HG03196 (cell line): Measurements from ENCODE around the gene NUCKS1.

ENCODE experiments used
- ATAC-seq: cut with Tn5 transposase; IDR thresholded peaks from one replicate; pipeline ENCODE4 v1.9.1; 2021; ENCODE audit not compliant: unreplicated experiment

Gene NUCKS1

DNA sequence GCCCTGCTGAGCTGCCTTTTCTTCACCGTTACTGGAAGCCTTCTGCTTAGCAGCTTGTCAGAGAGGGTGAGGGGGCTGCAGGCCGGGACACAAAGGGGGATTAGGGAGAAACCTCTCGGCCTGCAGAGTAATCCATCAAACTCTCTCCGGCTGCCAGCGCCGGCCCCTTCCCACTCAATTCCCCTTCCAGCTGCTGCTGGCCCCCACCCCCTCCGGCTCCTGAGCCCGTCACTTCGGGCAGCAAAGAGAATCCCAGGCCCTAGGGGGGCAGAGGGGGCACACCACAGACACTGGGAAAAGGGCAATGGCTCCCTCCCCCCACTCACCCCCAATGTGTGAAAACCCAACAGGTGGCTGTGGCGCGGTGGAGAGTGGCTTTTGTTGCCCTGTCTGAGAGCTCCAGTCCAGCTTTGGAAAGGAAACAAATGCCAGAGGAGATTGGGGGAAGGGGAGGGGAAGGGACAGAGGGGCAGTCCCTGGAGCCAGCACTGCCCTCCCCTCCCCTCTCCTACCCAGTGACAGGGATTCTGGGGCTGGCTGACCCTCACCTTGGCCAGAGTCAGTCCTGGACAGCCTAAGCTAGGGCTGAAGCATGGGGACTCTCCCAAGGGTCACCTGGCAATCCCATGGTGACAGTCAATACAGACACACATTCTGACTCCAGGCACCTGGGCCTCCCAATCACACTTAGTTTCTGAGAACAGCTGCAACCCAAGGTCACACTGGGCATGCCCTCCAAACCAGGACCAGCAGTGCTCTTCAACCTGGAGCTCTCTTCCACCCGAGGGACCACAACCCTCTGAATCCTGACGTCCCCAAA is 79.2 kb downstream of the NUCKS1 start:
- ATAC-seq = no peak

DNA sequence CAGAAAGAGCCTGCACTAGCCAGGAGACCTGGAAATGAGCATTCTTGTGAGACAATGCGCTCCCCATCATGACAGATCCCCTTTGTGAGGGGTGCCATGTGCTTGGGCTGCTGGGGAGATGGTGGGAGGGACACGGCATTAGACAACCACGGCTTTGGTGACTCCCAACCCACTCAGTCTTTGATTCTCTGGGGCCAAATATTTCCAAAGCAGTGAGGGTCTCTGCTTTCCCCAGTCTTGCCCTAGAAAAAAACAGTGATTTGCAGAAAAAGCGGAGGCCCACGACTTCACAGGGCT is 79.9 kb downstream of the NUCKS1 start:
- ATAC-seq = no peak

DNA sequence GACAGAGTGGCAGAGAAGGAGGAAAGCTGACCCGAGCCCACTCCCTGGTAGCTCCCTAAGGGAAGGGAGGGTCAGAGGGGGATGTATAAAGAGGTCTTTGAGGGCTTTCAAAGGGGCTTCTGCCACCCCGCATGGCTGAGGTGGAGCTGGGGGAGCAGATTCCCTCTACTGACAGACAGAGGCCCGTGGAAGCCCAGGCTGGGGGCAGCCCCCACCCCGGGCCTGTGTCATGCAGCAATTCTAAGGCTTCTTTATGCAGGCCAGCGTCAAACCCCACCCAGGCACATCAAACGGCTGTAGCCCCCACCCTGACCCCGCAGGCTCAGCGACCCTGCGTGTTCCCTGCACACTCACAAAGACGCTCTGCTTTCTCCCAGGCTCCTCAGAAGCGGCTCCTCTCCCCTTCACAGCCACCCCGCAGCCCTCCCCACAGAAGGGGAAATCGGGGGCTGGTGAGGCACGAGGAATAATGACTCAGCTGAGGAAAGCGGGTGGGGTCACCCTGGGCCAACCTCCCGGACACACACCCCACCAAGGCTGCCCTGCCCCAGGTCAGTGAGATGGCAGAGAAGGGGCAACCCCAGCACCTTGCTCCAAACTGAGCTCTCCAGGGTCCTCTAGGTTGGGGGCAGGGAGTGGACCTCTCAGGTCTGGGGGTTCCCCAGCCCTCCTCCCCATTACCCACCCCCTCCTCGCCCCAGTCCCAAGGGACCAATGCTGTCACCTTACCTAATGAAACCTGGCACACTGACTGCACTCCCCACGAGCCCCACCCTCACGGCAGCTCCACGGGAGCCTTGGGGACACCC is 80.4 kb downstream of the NUCKS1 start:
- ATAC-seq = peak; percentile 29

DNA sequence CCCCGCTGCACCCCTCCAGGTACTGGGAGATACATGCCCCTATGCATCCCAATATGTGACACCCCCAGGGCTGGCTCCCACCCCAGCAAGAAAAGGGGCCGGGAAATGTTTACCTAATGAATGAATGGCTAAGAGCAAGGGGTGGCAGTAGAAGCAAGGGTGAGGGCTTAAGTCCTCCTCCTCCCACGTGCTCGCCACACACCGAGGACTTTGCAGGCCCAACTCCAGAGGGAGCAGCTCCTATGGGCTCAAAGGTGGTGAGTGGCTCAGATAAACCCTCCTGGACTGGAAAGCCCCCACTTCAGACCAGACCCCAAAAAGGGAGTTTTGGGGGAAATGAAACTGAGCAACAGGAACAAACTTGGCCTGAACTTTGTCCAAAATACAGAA is 81.0 kb downstream of the NUCKS1 start:
- ATAC-seq = peak; percentile 23

DNA sequence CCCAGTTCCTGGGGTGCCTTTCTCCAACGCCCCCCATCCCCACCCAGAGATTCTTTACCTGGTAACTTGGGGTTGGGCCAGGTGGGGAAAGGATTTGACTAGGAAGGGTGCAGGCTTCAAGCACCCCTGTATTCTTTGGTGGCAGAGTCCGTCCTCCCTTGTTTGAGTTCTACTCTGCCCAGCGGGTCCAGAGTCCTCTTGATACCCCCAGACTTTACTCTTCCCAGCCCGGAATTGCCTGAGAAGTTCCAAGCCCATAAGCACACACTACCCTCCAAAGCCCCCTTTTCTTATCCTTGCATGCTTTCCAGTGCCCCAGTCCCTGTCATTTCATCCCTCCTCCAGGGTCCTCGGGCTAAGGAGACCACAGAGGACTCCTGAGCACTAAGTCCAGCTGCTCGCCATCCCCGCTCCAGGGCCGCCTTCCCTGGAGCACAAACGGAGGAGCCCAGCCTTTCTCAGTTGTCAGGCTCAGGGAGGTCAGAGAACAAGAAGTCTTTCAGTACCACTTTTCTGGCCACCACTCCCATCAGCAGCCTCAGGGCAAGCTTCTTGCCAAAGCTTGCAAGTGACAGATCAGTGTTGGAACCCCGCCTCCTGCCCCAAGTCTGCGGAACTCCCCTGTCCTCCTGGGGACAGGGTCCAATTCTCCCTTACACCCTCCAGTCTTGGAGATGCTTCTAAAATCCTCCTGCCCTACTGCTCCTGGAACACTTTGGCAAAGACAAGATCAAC is 81.9 kb downstream of the NUCKS1 start:
- no peak for ATAC-seq

DNA sequence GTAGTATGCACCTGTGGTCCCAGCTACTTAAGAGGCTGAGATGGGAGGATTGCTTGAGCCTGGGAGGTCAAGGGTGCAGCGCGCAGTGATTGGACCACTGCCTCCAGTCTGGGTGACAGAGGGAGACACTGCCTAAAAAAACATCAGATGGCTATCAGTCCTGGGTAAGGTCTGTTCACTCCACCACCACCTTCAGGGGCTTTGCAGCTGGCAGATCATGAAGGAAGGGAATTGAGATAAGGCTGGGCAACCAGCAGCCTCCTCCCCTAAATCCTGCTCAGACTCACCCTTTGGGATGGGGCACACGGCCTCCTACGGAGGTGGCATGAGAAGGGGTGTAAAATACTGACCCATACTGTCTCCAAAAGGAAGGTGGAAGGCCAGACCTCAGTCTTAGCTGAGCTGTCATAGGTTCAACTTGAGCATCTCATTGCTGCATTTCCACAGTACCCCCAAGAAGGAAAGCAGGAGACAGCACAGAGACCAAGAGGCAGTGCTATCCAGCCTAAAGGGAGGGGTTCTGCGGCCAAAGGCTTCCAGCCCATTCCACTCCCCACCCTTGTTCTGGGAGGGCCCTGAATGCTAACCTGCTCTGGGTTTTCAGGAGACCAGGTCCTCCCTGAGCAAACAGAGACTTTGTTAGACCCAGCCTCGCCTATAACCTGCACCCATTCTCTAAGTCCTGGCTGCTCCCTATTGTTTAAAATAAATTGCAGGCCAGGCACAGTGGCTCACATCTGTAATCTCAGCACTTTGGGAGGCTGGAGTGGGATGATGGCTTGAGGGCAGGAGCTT is 83.4 kb downstream of the NUCKS1 start:
- ATAC-seq = no peak

DNA sequence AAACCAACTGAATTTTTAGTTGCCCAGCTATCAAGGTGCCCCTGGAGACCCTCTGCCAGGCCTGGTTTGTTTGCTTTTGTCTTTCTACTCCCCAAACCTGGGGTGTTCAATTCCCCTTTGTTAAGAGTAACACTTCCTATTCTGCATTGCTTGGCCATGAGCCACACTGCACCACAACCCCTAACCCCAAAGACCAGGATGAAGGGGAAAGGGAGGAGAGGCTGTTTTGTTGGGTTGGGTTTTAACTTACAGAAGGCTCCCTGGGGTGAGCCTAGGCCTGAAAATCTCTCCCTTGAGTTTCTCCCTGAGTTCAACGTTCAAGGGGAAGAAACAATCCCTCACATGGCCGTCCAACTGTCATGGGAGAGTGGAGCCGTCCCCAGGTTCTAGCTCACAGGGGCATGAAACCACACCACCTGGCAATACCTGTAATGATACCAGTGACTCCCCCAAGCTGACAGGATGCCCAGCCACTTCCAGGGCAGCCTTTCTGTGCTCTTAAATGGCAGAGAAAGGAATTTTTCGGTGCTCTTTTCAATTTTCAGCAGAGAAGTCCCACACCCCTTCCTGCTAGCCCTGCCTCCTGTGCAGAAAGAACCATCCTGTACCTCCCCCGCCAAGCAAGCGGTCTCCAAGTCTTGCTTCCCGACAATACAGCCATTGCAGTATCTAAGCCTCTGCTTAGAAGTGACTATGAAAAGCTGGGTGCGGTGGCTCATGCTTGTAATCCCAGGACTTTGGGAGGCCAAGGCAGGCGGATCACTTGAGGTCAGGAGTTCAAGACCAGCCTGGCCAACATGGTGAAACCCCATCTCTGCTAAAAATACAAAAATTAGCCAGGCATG is 84.6 kb downstream of the NUCKS1 start:
- ATAC-seq = no peak

DNA sequence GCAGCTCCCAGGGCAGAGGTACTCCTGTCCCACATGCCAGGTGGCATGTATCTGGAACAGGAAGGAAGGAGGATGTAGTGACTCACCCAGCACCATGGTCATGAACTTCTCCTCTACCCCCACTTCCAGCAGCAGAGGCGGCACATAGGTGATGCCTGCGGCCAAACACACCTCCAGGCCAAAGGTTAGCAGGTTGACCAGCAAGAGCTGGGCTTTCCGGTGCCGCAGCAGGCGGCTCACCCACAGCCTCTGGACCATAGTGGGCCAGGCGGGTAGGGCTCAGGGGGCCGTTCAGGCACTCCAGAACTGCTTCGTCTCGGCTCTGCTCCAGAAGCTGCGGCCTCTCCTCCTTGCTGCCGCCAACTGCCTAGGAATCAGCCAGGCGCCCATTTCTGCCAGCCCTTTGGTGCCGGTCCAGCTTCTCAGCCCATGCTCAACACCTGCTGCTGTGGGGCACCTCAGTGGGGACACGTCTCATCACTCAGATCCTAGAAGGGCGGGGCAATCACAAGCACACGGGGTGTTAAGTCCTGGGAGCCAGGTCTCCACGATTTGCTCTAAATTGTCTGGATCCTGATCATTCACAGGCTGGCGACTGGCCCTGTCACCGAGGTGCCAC is 85.5 kb downstream of the NUCKS1 start:
- no peak for ATAC-seq

DNA sequence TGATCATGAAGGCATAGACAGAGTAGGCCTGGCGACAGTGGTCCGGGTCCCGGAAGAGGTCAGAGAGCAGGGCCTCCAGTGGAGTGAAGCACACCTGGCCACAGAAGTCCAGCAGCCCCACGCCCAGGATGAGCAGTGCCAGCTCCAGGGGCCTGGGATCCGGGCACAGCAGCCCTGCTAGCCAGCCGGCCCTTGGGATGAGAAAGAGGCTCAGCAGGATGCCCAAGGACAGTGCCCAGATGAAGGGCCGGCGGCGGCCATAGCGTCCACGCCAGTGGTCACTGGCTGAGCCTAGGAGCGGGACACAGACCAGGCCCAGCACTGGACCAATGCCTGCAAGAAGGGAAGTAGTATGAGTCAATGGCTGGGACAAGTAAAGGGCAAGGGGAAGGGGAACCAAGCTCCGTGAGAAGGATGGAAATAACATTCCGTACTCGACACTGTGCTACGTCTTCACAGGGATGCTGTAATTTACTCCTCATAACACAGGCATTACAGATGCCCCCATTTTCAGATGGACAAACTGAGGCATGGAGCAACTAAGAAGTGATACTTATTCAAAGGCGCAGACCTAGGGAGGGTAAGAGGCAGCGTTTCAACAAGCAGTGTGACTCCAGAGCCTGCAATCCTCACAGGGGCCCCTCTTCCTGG is 86.6 kb downstream of the NUCKS1 start:
- no peak for ATAC-seq
